ENCODE results near the gene FRMD3.

Gene FRMD3

DNA sequence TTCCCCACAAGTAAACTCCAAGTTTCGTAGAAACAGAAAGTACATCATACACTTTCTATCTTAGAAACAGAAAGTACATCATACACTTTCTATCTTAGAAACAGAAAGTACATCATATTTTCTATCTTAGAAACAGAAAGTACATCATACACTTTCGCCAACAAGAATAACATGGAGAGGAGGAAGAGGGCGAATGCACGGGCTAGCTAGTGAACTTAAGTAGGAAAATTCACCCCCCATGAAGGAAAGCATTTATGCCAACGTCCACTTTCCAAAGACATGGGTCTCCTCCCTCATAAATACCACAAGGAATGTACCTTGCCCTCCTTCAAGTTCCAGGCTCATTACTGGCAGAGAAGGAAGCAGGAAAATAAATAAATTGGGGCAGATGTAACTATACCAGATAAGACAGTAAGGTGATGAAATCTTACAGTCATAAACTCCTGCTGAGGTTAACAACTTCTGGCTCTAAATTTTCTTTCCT lies 64.7 kb downstream of the FRMD3 start:
- DNase-seq (ENCODE audit: low spot score) = peak; percentile 74

DNA sequence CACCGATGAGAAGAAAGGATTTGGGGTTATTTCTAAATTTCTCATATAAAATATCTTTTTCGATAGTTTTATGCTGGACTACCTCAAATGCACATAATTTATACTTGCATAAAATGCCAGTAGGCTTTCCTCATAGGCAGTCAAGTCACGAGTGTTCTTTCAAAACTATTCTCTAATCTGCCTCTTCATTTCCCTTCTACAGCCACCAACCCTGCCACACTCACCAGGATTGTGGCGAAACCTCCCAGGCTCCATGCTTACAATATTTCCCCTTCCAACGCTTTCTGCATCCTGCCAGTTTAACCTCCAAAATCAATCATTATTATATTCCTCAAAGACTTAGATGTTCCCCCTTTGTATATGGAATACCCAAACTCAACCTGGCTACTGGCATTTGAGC lies 65.4 kb downstream of the FRMD3 start:
- DNase-seq (ENCODE audit: low spot score) = no peak

- peak; percentile 95 for DNase-seq (ENCODE audit: low spot score)
Observed at GRCh38 chr9:83472221-83472665, 66.0 kb downstream of the FRMD3 start.

- DNase-seq (ENCODE audit: low spot score) = no peak
Observed at GRCh38 chr9:83471241-83471640, 67.0 kb downstream of the FRMD3 start.

GRCh38 chr9:83469722-83470121 lies 68.5 kb downstream of the FRMD3 start:
- DNase-seq (ENCODE audit: low spot score) = no peak

- DNase-seq (ENCODE audit: low spot score) = no peak
Observed at GRCh38 chr9:83468821-83469220, 69.4 kb downstream of the FRMD3 start.

DNA sequence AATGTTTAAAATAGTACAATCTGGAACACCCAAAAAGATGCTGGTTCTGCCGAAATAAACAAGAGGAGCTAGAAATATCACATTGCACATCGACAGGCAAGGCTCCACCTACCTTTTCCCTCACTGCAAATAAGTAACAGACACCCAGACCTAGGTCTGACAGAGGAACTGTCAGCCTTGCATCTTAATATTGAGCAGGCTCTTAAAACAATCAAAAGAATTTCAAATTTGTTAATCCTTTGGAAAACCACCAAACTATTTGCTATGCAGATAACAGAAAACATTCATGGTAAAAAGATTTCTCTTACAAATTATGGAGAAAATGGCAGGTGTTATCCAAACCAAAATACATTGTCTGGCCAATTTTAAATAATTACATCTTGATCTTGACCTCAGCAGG lies 71.3 kb downstream of the FRMD3 start:
- DNase-seq (ENCODE audit: low spot score) = no peak

DNA sequence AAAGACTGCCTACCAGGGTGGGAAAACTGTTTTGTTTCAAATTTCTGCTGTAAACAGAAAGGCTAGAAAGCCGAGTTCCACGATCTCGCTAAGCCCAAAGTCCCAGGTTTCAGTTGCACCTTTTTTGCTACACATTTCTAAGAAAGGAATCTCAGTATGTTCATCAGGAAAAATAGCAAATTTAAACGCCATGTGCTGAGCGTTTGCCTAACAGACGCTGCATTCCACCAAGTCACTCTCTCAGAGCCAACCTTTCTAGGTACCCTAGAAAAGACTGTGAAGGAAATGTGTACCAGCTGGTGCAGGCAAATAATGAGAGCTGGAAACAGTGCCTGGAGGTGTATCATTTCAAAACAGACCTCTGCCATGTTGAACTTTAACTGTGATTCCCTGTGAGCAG lies 71.8 kb downstream of the FRMD3 start:
- peak; percentile 13 for DNase-seq (ENCODE audit: low spot score)

GRCh38 chr9:83459830-83460229 lies 78.4 kb downstream of the FRMD3 start:
- no peak for DNase-seq (ENCODE audit: low spot score)

GRCh38 chr9:83458530-83458929 lies 79.7 kb downstream of the FRMD3 start:
- no peak for DNase-seq (ENCODE audit: low spot score)

DNA sequence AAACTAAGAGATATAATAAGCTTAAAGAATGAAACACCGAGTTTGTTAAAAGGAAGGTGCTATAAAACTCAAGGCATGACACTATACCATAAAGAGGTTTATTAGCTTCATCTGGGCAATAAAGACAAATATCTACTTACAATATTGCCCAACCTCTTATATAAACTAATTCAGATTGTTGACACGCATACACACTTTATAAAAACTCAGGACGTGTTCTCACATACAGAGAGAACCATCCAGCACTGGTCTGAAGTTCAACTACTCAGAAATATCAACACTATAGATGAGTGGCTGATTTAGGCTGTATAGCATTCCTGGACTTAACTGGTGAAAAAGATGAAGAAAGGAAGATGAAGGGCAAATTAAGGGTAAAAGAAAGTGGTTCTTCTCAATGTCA lies 81.2 kb downstream of the FRMD3 start:
- DNase-seq (ENCODE audit: low spot score) = no peak

DNA sequence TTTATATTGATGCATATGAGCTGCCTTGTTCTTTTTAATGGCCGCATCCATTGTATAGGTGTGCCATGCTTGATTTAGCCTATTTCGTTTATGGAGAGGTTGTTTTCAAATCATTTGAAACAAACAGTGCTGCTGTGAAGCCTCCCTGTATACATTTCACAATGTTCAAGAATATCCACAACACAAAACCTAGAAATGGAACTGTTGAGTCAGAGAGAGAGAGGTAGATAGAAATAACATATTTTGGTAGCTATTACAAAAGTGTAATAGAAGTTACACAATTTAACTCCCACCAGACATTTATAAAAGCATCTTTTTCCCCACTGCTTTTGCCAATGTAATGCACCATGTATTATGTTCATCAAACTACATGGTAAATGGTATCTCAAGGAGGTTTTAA lies 82.0 kb downstream of the FRMD3 start:
- DNase-seq (ENCODE audit: low spot score) = no peak

GRCh38 chr9:83454076-83454475 lies 84.1 kb downstream of the FRMD3 start:
- DNase-seq (ENCODE audit: low spot score) = no peak

- DNase-seq (ENCODE audit: low spot score) = peak; percentile 81
Observed at GRCh38 chr9:83451308-83451707, 86.9 kb downstream of the FRMD3 start.

- peak; percentile 36 for DNase-seq (ENCODE audit: low spot score)
Observed at GRCh38 chr9:83449983-83450382, 88.2 kb downstream of the FRMD3 start.

DNA sequence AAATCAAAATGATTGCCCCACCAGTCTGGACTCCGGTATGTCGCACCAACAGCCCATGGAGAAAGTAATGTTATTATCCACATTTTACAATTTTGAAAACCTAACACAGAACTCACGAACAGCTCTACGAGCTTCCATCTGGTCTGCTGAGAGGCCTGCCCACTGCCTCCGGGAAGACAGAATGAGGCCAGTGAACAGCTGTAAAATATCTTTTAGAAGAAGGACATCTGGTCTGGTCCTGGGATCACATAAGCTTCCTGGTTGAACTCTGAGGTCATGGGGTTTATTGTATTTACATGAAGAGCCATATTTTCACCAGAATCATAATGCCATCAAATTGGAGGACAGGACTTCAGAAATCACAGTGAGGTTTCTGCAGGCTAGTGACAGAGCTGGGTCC lies 89.0 kb downstream of the FRMD3 start:
- no peak for DNase-seq (ENCODE audit: low spot score)

DNA sequence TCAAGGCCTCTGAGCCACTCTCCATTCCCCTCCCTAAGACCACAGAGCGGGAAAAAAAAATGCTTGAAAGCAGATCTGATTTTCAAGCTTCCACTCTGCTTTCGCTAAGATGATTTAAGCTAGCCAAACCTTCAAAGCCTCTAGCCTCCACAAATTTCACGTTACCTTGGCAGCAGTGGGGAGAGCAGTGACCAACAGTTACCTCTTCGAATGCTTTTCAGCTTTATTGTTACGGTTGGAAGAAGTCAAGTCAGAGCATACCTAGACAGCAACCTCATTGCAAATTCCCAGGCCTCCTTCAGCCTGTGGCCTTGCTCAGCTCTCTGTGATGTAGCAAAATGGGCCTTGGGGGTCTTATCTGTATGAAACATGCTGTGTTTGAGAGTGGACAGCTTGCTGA lies 89.6 kb downstream of the FRMD3 start:
- peak; percentile 26 for DNase-seq (ENCODE audit: low spot score)

GRCh38 chr9:83447351-83447750 lies 90.8 kb downstream of the FRMD3 start:
- no peak for DNase-seq (ENCODE audit: low spot score)

DNA sequence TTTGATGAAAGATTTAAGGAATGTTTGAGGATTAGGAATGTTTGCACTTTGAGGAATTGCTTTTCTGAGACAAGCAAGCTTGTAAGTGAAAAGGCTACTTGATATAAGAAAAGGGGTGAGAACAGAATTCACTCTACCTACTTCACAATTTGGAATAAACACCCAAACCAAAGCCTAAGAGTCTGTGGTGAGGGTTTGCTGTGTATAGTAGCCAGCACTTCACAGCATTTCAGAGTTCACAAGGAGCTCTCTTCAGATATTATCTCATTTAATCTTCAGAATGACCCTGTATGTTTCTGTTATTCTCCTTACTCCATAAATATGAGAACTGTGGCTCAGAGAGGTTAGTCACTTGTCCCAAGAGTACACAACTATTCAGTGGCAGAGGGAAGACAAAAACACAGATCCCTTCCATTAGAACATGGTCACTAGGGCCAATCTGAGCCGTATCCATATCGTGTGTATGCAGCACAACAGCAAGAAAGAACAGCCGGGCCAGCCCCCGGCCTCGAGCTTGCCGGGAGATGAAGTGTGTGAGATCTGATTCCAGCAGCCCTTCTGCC lies 92.4 kb downstream of the FRMD3 start:
- no peak for DNase-seq (ENCODE audit: low spot score)

GRCh38 chr9:83444110-83444509 lies 94.1 kb downstream of the FRMD3 start:
- DNase-seq (ENCODE audit: low spot score) = peak; percentile 19

DNA sequence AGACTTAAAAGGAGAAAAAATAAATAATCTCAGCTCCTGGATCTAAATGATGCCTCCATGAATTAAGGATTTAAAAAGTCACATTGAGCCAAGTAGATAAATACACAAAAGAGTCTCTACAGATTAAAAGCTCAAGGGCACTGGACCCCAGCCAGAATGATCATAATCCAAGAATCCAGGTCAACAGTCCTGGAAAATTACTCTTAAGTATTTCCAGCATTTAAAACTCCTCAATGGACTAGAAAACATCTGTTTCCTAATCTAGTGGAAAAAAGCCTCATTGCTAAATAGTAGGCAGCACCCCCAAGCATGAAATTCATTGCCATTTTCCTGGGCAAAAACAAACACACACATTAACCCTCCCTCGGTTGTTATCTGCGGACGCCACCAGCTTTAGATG lies 96.8 kb downstream of the FRMD3 start:
- DNase-seq (ENCODE audit: low spot score) = no peak

GRCh38 chr9:83440641-83441040 lies 97.6 kb downstream of the FRMD3 start:
- no peak for DNase-seq (ENCODE audit: low spot score)

- DNase-seq (ENCODE audit: low spot score) = no peak
Observed at GRCh38 chr9:83435301-83435700, 102.9 kb downstream of the FRMD3 start.

GRCh38 chr9:83434254-83434653 lies 103.9 kb downstream of the FRMD3 start:
- no peak for DNase-seq (ENCODE audit: low spot score)

DNA sequence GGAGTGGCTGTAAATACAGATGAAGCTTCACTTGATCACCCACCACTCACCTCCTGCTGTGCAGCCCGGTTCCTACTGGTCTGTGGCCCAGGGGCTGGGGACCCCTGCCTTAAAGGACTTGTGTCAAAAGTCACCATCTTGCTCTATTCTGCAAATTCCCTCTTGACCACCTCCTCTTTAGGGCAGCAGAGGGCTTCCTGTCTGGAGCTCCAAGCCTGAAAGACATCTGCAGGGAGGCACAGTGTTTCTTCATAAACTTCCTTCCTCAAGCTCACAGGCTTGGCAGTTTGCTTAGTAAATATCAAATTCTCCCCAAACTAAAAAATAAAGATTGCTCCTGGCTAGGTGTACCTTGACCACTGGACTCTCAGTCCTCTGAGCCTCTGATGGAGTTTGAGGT lies 104.4 kb downstream of the FRMD3 start:
- DNase-seq (ENCODE audit: low spot score) = no peak

Measured in kidney tubule cell (primary cell).